HEK293 (cell line): Measurements from ENCODE around the gene C9orf78.

Experiments
- CTCF ChIP-seq: fragments of 450-650 bp; formaldehyde crosslinking; IDR thresholded peaks from 2 replicates; pipeline ENCODE4 v1.5.1; 2016; ENCODE audit warnings: missing biosample characterization, missing genetic modification characterization
- RBAK ChIP-seq: fragments of 450-650 bp; formaldehyde crosslinking; IDR thresholded peaks from 2 replicates; pipeline ENCODE4 v1.5.1; 2016; ENCODE audit warnings: missing biosample characterization, missing genetic modification characterization
- REST ChIP-seq: fragments of 450-650 bp; formaldehyde crosslinking; IDR thresholded peaks from 2 replicates; pipeline ENCODE4 v1.5.1; 2016; ENCODE audit warnings: missing biosample characterization, missing genetic modification characterization
- SP2 ChIP-seq: fragments of 450-650 bp; formaldehyde crosslinking; IDR thresholded peaks from 2 replicates; pipeline ENCODE4 v1.5.1; 2016; ENCODE audit warnings: missing biosample characterization, missing genetic modification characterization
- YY1 ChIP-seq: fragments of 450-650 bp; formaldehyde crosslinking; IDR thresholded peaks from 2 replicates; pipeline ENCODE4 v1.5.1; 2018; ENCODE audit warnings: missing biosample characterization, missing genetic modification characterization
- ZBTB11 ChIP-seq: fragments of 450-650 bp; formaldehyde crosslinking; conservative IDR thresholded peaks from 2 replicates; pipeline ENCODE4 v1.5.1; 2016; ENCODE audit warnings: low read depth, missing biosample characterization, missing genetic modification characterization
- ZBTB21 ChIP-seq: fragments of 450-650 bp; formaldehyde crosslinking; IDR thresholded peaks from 2 replicates; pipeline ENCODE4 v1.5.1; 2017; ENCODE audit warnings: missing biosample characterization, missing genetic modification characterization
- ZNF169 ChIP-seq: fragments of 450-650 bp; formaldehyde crosslinking; IDR thresholded peaks from 2 replicates; pipeline ENCODE4 v1.5.1; 2016; ENCODE audit warnings: missing biosample characterization, missing genetic modification characterization
- ZNF362 ChIP-seq: fragments of 450-650 bp; formaldehyde crosslinking; IDR thresholded peaks from 2 replicates; pipeline ENCODE4 v1.5.1; 2016; ENCODE audit warnings: missing biosample characterization, missing genetic modification characterization
- ZNF580 ChIP-seq: fragments of 450-650 bp; formaldehyde crosslinking; IDR thresholded peaks from 2 replicates; pipeline ENCODE4 v1.5.1; 2016; ENCODE audit warnings: missing biosample characterization, missing genetic modification characterization
- ZNF596 ChIP-seq: fragments of 450-650 bp; IDR thresholded peaks from 2 replicates; pipeline ENCODE4 v1.5.0; 2018; ENCODE audit warnings: missing biosample characterization, mild to moderate bottlenecking, missing genetic modification characterization, moderate library complexity
- ZNF792 ChIP-seq: fragments of 450-650 bp; formaldehyde crosslinking; IDR thresholded peaks from 2 replicates; pipeline ENCODE4 v1.5.1; 2016; ENCODE audit warnings: missing biosample characterization, missing genetic modification characterization
- ZNF837 ChIP-seq: fragments of 450-650 bp; formaldehyde crosslinking; IDR thresholded peaks from 2 replicates; pipeline ENCODE4 v1.5.1; 2016; ENCODE audit warnings: missing biosample characterization, missing genetic modification characterization

- TF ChIP-seq ZBTB11 (no peak), ZNF792 (tag by site-specific recombination) (no peak), ZNF362 (tag by site-specific recombination) (no peak), RBAK (no peak), ZNF596 (tag by site-specific recombination) (no peak), ZNF837 (tag by site-specific recombination) (no peak), SP2 (tag by site-specific recombination) (no peak), CTCF (tag by site-specific recombination) (no peak), YY1 (tag by site-specific recombination) (no peak), ZBTB21 (tag by site-specific recombination) (no peak), ZNF169 (tag by site-specific recombination) (no peak), ZNF580 (tag by site-specific recombination) (no peak), REST (tag by site-specific recombination) (no peak)
These were observed 1.4 kb upstream of the C9orf78 start for GRCh38 chr9:129836311-129837007.
